Breast epithelium (tissue), 3 donors: Measurements from ENCODE around the gene DLG4.

Experiments used
- POLR2A ChIP-seq: fragments of 450-650 bp; IDR thresholded peaks from one replicate; pipeline ENCODE4 v1.6.1; 2016; ENCODE audit warnings: antibody characterized with exemption, mild to moderate bottlenecking, moderate library complexity
- POLR2AphosphoS5 ChIP-seq, 3 donors: sonication (generic); formaldehyde crosslinking; IDR thresholded peaks; one replicate each; pipeline ENCODE4 v1.6.1; 2017; ENCODE audit warnings: antibody characterized with exemption in 3 of 3
- TF ChIP-seq, protein P1 (sequence below), 3 donors: fragments of 450-650 bp; IDR thresholded peaks; one replicate each; pipeline ENCODE4 v1.5.1; 2016 to 2017; ENCODE audit warnings: antibody characterized with exemption in 3 of 3, mild to moderate bottlenecking in 3 of 3, moderate library complexity in 3 of 3

DNA sequence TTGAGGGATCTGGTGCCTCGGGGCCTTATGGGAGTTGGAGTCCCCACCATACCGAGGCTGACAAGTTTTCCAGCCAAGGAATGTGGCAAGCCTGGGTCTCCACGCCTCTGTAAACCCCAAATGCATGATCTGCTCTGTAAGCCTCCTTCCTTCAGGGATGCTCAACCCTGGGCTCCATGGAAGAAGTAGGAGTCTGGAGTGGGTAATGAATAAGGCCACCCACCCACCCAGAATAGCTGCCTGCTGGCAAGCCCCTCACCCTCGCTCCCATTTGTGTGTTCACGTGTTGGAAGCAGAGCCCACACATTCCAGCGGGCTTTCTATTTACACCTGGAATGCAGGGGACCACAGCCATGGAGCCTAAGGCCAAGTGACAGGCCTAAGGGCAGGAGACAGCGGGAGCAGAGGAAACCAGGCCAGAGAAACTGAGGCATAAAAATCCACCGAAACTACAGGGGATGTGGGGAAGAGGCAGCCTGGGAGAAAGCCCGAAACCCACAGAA, 4.4 kb downstream of the DLG4 start:
- TF ChIP-seq, protein P1, sequence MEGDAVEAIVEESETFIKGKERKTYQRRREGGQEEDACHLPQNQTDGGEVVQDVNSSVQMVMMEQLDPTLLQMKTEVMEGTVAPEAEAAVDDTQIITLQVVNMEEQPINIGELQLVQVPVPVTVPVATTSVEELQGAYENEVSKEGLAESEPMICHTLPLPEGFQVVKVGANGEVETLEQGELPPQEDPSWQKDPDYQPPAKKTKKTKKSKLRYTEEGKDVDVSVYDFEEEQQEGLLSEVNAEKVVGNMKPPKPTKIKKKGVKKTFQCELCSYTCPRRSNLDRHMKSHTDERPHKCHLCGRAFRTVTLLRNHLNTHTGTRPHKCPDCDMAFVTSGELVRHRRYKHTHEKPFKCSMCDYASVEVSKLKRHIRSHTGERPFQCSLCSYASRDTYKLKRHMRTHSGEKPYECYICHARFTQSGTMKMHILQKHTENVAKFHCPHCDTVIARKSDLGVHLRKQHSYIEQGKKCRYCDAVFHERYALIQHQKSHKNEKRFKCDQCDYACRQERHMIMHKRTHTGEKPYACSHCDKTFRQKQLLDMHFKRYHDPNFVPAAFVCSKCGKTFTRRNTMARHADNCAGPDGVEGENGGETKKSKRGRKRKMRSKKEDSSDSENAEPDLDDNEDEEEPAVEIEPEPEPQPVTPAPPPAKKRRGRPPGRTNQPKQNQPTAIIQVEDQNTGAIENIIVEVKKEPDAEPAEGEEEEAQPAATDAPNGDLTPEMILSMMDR (IDR thresholded peaks at IDR 0.05) = no peak
- no peak for TF ChIP-seq POLR2A
- peak in 2 of 3 donors; percentile 7 to 25 for TF ChIP-seq POLR2AphosphoS5 (IDR thresholded peaks at IDR 0.05)
